ENCODE measurements around the gene MSI1.

DNA sequence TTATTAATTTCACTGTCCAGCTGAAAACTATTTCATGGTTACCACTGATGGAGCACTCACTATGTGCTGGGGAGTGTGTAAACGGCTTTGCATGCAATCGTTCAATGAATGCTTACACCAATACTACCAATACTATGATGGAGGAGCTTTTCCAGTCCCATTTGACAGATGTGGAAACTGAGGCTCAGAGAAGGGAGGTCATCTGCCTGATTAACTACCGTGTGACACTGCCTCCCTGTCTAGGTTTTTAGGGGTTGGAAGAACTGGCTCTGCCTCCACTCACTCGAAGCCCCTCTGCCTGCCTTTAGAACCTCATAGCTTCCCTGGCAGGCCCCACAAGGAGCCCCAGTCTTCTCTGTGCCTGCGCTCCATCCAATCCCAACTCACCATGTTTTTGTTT is 11.9 kb downstream of the MSI1 start:
- TF ChIP-seq, protein P1, sequence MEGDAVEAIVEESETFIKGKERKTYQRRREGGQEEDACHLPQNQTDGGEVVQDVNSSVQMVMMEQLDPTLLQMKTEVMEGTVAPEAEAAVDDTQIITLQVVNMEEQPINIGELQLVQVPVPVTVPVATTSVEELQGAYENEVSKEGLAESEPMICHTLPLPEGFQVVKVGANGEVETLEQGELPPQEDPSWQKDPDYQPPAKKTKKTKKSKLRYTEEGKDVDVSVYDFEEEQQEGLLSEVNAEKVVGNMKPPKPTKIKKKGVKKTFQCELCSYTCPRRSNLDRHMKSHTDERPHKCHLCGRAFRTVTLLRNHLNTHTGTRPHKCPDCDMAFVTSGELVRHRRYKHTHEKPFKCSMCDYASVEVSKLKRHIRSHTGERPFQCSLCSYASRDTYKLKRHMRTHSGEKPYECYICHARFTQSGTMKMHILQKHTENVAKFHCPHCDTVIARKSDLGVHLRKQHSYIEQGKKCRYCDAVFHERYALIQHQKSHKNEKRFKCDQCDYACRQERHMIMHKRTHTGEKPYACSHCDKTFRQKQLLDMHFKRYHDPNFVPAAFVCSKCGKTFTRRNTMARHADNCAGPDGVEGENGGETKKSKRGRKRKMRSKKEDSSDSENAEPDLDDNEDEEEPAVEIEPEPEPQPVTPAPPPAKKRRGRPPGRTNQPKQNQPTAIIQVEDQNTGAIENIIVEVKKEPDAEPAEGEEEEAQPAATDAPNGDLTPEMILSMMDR (conservative IDR thresholded peaks at IDR 0.05 in 1 of 2, IDR thresholded peaks at IDR 0.05 in 1 of 2; ENCODE audit: low read depth in 1 of 2, low read length in 2 of 2) = no peak
- no peak for TF ChIP-seq EZH2 (IDR thresholded peaks at IDR 0.05; ENCODE audit: low read length, missing control alignments)
